Activated CD8-positive, alpha-beta memory T cell treated with anti-CD3 and anti-CD28 coated beads, Interleukin-2, amount 50 U/mL, for 1 hour (primary cell): ENCODE data around the gene CATSPERB.
"Not testable (repeated sequence)": the region's sequence is repeated elsewhere in the genome, so short reads cannot be mapped to it uniquely, and the experiment has no call there.

Source experiments
- DNase-seq: peaks from one replicate; pipeline ENCODE4 v3.0.0-alpha.2; 2020; ENCODE audit errors: extremely low read depth

Gene CATSPERB

GRCh38 chr14:91577632-91578233 lies 154.2 kb downstream of the CATSPERB start:
- DNase-seq = no peak

- no peak for DNase-seq
Observed at GRCh38 chr14:91575469-91576208, 156.2 kb downstream of the CATSPERB start.

GRCh38 chr14:91573894-91574837 lies 157.7 kb downstream of the CATSPERB start:
- DNase-seq = peak; percentile 55

- no peak for DNase-seq
Observed at GRCh38 chr14:91573528-91573893, 158.4 kb downstream of the CATSPERB start.

- no peak for DNase-seq
Observed at GRCh38 chr14:91570021-91570420, 161.9 kb downstream of the CATSPERB start.

GRCh38 chr14:91569301-91569700 lies 162.6 kb downstream of the CATSPERB start:
- no peak for DNase-seq

- no peak for DNase-seq
Observed at GRCh38 chr14:91568626-91569025, 163.3 kb downstream of the CATSPERB start.

GRCh38 chr14:91567827-91568226 lies 164.1 kb downstream of the CATSPERB start:
- not testable (repeated sequence) for DNase-seq

- DNase-seq = no peak
Observed at GRCh38 chr14:91555531-91555930, 176.4 kb downstream of the CATSPERB start.

GRCh38 chr14:91554535-91555332 lies 177.2 kb downstream of the CATSPERB start:
- DNase-seq = no peak

GRCh38 chr14:91548108-91548507 lies 183.8 kb downstream of the CATSPERB start:
- no peak for DNase-seq

- no peak for DNase-seq
Observed at GRCh38 chr14:91545946-91546716, 185.8 kb downstream of the CATSPERB start.

- no peak for DNase-seq
Observed at GRCh38 chr14:91545204-91545603, 186.7 kb downstream of the CATSPERB start.

- DNase-seq = no peak
Observed at GRCh38 chr14:91536327-91536726, 195.6 kb downstream of the CATSPERB start.

- DNase-seq = not testable (repeated sequence)
Observed at GRCh38 chr14:91534059-91534458, 197.8 kb downstream of the CATSPERB start.

- no peak for DNase-seq
Observed at GRCh38 chr14:91533623-91534022, 198.3 kb downstream of the CATSPERB start.
